22Rv1 (cell line): ENCODE measurements around the gene AKAP6.

Source experiments
- CTCF ChIP-seq: fragments of 450-650 bp; IDR thresholded peaks from 2 replicates; pipeline ENCODE4 v1.5.1; 2017; ENCODE audit warnings: mild to moderate bottlenecking
- ZFX ChIP-seq: fragments of 450-650 bp; IDR thresholded peaks from 2 replicates; pipeline ENCODE4 v1.6.1; 2017; ENCODE audit warnings: antibody characterized with exemption, borderline replicate concordance

DNA sequence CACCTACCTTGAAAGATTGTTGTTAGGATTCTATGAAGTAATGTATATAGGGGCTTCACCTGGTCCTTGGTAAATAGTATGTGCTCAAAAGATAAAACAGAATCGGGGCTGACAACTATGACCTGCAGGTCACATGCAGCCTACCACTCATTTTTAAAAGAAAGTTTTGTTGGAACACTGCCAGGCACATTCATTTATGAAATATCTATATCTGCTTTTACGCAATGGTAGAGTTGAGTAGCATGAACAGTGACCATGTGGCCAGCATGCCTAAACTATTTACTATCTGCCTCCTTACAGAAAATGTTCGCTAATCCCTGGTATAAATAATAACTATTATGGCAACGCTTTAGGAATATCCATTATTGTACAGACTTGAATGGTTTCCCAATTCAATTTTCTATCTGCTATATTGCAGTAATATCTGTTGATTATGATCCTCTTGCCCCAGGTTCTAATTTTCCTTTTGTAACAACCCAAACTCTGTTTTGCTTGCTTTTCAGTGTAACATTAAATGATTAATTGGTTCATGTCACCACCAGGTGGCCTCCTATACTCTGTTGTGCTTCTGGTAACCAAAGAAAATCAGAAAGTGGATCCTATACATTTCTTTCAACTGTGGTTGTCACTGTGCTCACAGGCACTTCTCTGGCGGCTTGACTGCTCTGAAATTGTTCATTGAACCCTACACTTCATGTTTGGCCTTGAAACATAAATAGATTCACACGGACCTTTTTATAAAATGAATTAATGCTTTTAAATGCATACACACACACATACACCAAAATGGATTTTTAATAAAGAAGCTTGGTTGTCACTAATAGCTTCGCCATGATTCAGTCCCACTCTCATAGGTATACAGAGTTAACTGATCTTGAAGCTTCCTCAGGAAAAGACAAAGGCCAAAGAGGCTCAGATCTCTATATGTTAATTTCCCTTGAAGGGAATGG is 381.9 kb downstream of the AKAP6 start:
- TF ChIP-seq CTCF, result peak; percentile 81
- TF ChIP-seq ZFX, result no peak
